ENCODE data around the gene SHROOM2. TPM values are rescaled to one million over a fixed set of nuclear protein-coding genes. Genes with fewer than 3 reads are reported as not detected.

SHROOM2 gene
- total RNA-seq, 1 experiment from 2014 or later: 13.9 TPM

GRCh38 chrX:9912351-9913145, 126.3 kb downstream of the SHROOM2 start:
- Histone ChIP-seq H3K14ac (ENCODE audit: insufficient read depth, low read length) (peak overlapping the region; percentile 51), H2BK15ac (ENCODE audit: low read depth, low read length) (0 out of 2 replicates have a peak overlapping the region, but pooled peaks have one; percentile 17), H4K91ac (ENCODE audit: insufficient read length, low read depth, low read length) (no peak overlapping the region), H3K27me3 (ENCODE audit: insufficient read depth, low read length) (no peaks in the 10 kb centered on the region), H3K23me2 (ENCODE audit: insufficient read length, low read depth, low read length, poor library complexity, severe bottlenecking) (no peaks in the 10 kb centered on the region), H3K18ac (ENCODE audit: insufficient read length, low read depth, low read length) (peak overlapping the region; percentile 46), H2BK5ac (ENCODE audit: insufficient read length, low read length) (no peak overlapping the region), H2AK5ac (ENCODE audit: insufficient read length, low read length) (no peak overlapping the region), H3K4ac (ENCODE audit: low read depth, low read length) (no peak overlapping the region), H3K56ac (ENCODE audit: insufficient read length, low read depth, low read length) (no peak overlapping the region), H3K4me1 (ENCODE audit: insufficient read depth, low read length) (peaks cover 13% of the 10 kb centered on the region), H3K27ac (ENCODE audit: insufficient read length, low read depth, low read length) (peak overlapping the region; percentile 12), H2BK12ac (ENCODE audit: insufficient read length, low read depth, low read length) (no peak overlapping the region), H3T11ph (ENCODE audit: low read length) (no peak overlapping the region), H4K8ac (replicated peaks; ENCODE audit: insufficient read length, low read depth, low read length) (no peak overlapping the region), H2AFZ (ENCODE audit: low read length) (no peak overlapping the region), H3K79me1 (ENCODE audit: insufficient read depth, low read depth, low read length, poor library complexity, severe bottlenecking) (no peaks in the 10 kb centered on the region), H2BK20ac (ENCODE audit: low read depth, low read length, poor library complexity, severe bottlenecking) (no peak overlapping the region), H4K20me1 (ENCODE audit: control insufficient read depth, insufficient read depth, insufficient read length) (no peaks in the 10 kb centered on the region), H3K23ac (ENCODE audit: insufficient read length, low read depth, low read length) (no peak overlapping the region), H3K79me2 (ENCODE audit: insufficient read depth, low read length) (peaks cover 4% of the 10 kb centered on the region; the same call in 1 of the 2 replicates), H3K4me2 (ENCODE audit: insufficient read depth, insufficient read length, low read length) (peak overlapping the region; percentile 12), H4K5ac (ENCODE audit: insufficient read length, low read depth, low read length) (no peak overlapping the region), H2BK120ac (ENCODE audit: low read depth, low read length, poor library complexity, severe bottlenecking) (no peak overlapping the region), H3K9ac (ENCODE audit: extremely low read depth, insufficient read length, low read length) (no peak overlapping the region), H3K9me3 (ENCODE audit: control insufficient read depth, low read depth, low read length) (no peaks in the 10 kb centered on the region)
- Mint-ChIP-seq H3K4me3 (peak overlapping the region in 1 of 2 experiments; percentile 25; a peak in 1 of 5 replicates), H3K9me3 (peaks cover 10 to 41% of the 10 kb centered on the region in 2 experiments), H3K4me1 (peaks cover 13 to 31% of the 10 kb centered on the region in 2 experiments), H3K27me3 (ENCODE audit: low read depth) (no peaks in the 10 kb centered on the region), H3K27ac (peak overlapping the region in 2 of 3 experiments; percentile 36 to 84; a peak in 3 of 7 replicates), H3K36me3 (ENCODE audit: insufficient read depth in 1 of 3, low read depth in 3 of 3) (peaks cover 12 to 15% (median 14%) of the 10 kb centered on the region in 3 experiments)
- WGBS (ENCODE audit: extremely low coverage, insufficient read length, low lambda C conversion rate): no CpG with 5 or more reads among the region's 31 CpGs
- no peak for TF ChIP-seq CTCF (conservative IDR thresholded peaks at IDR 0.05)
- DNase-seq: peak; percentile 62
